Measurements from ENCODE around the gene TMBIM6.
"Not testable (repeated sequence)": the region's sequence is repeated elsewhere in the genome, so short reads cannot be mapped to it uniquely, and the experiment has no call there.

DNA sequence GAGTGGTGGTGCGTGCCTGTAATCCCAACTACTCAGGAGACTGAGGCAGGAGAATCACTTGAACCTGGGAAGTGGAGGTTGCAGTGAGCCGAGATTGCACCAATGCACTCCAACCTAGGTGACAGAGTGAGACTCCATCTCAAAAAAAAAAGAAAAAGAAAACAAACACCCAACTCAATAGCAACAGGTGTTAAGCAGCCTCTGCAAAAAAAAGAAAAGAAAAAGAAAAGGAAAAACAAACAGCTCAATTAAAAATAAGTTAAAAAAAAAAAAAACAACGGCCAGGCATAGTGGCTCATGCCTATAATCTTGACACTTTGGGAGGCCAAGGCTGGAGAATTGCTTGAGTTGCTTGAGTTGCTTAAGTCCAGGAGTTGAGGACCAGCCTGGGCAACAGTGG, 23.6 kb upstream of the TMBIM6 start:
- TF ChIP-seq, protein P1, sequence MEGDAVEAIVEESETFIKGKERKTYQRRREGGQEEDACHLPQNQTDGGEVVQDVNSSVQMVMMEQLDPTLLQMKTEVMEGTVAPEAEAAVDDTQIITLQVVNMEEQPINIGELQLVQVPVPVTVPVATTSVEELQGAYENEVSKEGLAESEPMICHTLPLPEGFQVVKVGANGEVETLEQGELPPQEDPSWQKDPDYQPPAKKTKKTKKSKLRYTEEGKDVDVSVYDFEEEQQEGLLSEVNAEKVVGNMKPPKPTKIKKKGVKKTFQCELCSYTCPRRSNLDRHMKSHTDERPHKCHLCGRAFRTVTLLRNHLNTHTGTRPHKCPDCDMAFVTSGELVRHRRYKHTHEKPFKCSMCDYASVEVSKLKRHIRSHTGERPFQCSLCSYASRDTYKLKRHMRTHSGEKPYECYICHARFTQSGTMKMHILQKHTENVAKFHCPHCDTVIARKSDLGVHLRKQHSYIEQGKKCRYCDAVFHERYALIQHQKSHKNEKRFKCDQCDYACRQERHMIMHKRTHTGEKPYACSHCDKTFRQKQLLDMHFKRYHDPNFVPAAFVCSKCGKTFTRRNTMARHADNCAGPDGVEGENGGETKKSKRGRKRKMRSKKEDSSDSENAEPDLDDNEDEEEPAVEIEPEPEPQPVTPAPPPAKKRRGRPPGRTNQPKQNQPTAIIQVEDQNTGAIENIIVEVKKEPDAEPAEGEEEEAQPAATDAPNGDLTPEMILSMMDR (IDR thresholded peaks at IDR 0.05), result not testable (repeated sequence)
- TF ChIP-seq POLR2AphosphoS5 (IDR thresholded peaks at IDR 0.05; ENCODE audit: low read depth, low read length), result not testable (repeated sequence)
